Neural progenitor cell (in vitro differentiated cells): ENCODE measurements around the gene PIK3CG. TPM values are rescaled to one million over a fixed set of nuclear protein-coding genes. Genes with fewer than 3 reads are reported as not detected.
"Not testable (repeated sequence)": the region's sequence is repeated elsewhere in the genome, so short reads cannot be mapped to it uniquely, and the experiment has no call there.

ENCODE experiments used
- DNase-seq: peaks from one replicate; pipeline ENCODE4 v3.0.0-alpha.2; 2016; ENCODE audit warnings: low spot score
- H2AFZ ChIP-seq: fragments of 200-600 bp; sonication (generic); replicated peaks from 2 replicates; pipeline ENCODE4 v1.6.1; 2016; ENCODE audit warnings: antibody characterized with exemption
- H3F3A ChIP-seq: fragments of 200-600 bp; sonication (generic); 2 replicates; pipeline ENCODE4 v1.6.1; 2016; ENCODE audit warnings: antibody characterized with exemption, low read depth
- H3K27ac ChIP-seq: fragments of 200-600 bp; sonication (generic); 2 replicates; pipeline ENCODE4 v1.5.1; 2016; ENCODE audit warnings: mild to moderate bottlenecking
- H3K27me3 ChIP-seq: fragments of 200-600 bp; sonication (generic); 2 replicates; pipeline ENCODE4 v1.6.1; 2016; ENCODE audit warnings: mild to moderate bottlenecking, moderate library complexity
- H3K36me3 ChIP-seq: fragments of 200-600 bp; sonication (generic); 2 replicates; pipeline ENCODE4 v1.5.1; 2016
- H3K4me1 ChIP-seq: fragments of 200-600 bp; sonication (generic); 2 replicates; pipeline ENCODE4 v1.6.1; 2016; ENCODE audit warnings: mixed run types
- H3K4me2 ChIP-seq: fragments of 200-600 bp; sonication (generic); 2 replicates; pipeline ENCODE4 v1.6.1; 2016
- H3K4me3 ChIP-seq: fragments of 200-600 bp; sonication (generic); 2 replicates; pipeline ENCODE4 v1.5.1; 2016
- H3K79me2 ChIP-seq: fragments of 200-600 bp; sonication (generic); 2 replicates; pipeline ENCODE4 v1.6.1; 2016; ENCODE audit warnings: low read depth
- H3K9ac ChIP-seq: fragments of 200-600 bp; sonication (generic); 2 replicates; pipeline ENCODE4 v1.6.1; 2016
- H3K9me3 ChIP-seq: fragments of 200-600 bp; sonication (generic); 2 replicates; pipeline ENCODE4 v1.5.1; 2016; ENCODE audit warnings: low read depth
- H4K20me1 ChIP-seq: fragments of 200-600 bp; sonication (generic); 2 replicates; pipeline ENCODE4 v1.6.1; 2016; ENCODE audit warnings: low read depth
- H3K27ac Mint-ChIP-seq: 3 replicates; pipeline ENCODE4 v1.8.0; 2021; ENCODE audit warnings: mixed read lengths
- H3K27me3 Mint-ChIP-seq: 2 replicates; pipeline ENCODE4 v1.8.0; 2022; ENCODE audit warnings: low read depth, mild to moderate bottlenecking, inconsistent platforms, moderate library complexity, mixed read lengths; ENCODE audit not compliant: insufficient read depth
- H3K36me3 Mint-ChIP-seq: 3 replicates; pipeline ENCODE4 v1.8.0; 2021; ENCODE audit warnings: mixed read lengths
- H3K4me1 Mint-ChIP-seq: 3 replicates; pipeline ENCODE4 v1.8.0; 2021; ENCODE audit warnings: mixed read lengths
- H3K4me3 Mint-ChIP-seq: 3 replicates; pipeline ENCODE4 v1.8.0; 2021; ENCODE audit warnings: mild to moderate bottlenecking, moderate library complexity, mixed read lengths
- H3K9me3 Mint-ChIP-seq: 3 replicates; pipeline ENCODE4 v1.8.0; 2020; ENCODE audit warnings: mixed read lengths
- EZH2 ChIP-seq: fragments of 200-600 bp; sonication (generic); IDR thresholded peaks from 2 replicates; pipeline ENCODE4 v1.6.1; 2017; ENCODE audit warnings: antibody characterized with exemption, mild to moderate bottlenecking, moderate library complexity
- EZH2phosphoT487 ChIP-seq: fragments of 200-600 bp; sonication (generic); IDR thresholded peaks from 2 replicates; pipeline ENCODE4 v1.6.1; 2017; ENCODE audit warnings: antibody characterized with exemption
- total RNA-seq: library from RNA; depleted of rRNA; stranded (reverse); fragments of >200 nt; gene quantifications from 2 replicates; pipeline ENCODE4 v1.2.3, GENCODE V29; 2015; ENCODE audit warnings: low replicate concordance
- TF ChIP-seq, protein P1 (sequence below): fragments of 200-600 bp; sonication (generic); IDR thresholded peaks from 2 replicates; pipeline ENCODE4 v1.5.1; 2017; ENCODE audit warnings: antibody characterized with exemption, mild to moderate bottlenecking

Gene PIK3CG
- total RNA-seq, 1 donor from 2014 or later: not detected

- no peak overlapping the region for H2AFZ ChIP-seq
- H3K9me3 ChIP-seq: no peaks in the 10 kb centered on the region
- no peaks in the 10 kb centered on the region for H4K20me1 ChIP-seq
- no peak for DNase-seq
- peaks cover 2% of the 10 kb centered on the region for H3K9me3 Mint-ChIP-seq
- no peak overlapping the region for H3K4me2 ChIP-seq
- H3K4me3 Mint-ChIP-seq: no peak overlapping the region
- no peaks in the 10 kb centered on the region for H3K36me3 ChIP-seq
- H3K4me3 ChIP-seq: no peak overlapping the region
- H3K27ac Mint-ChIP-seq: no peak overlapping the region
- no peaks in the 10 kb centered on the region for H3F3A ChIP-seq
- H3K36me3 Mint-ChIP-seq: no peaks in the 10 kb centered on the region
- H3K27ac ChIP-seq: no peak overlapping the region
- no peaks in the 10 kb centered on the region for H3K27me3 Mint-ChIP-seq
- no peaks in the 10 kb centered on the region for H3K4me1 ChIP-seq
- no peak overlapping the region for H3K9ac ChIP-seq
- TF ChIP-seq EZH2 (no peak), EZH2phosphoT487 (no peak)
- TF ChIP-seq, protein P1, sequence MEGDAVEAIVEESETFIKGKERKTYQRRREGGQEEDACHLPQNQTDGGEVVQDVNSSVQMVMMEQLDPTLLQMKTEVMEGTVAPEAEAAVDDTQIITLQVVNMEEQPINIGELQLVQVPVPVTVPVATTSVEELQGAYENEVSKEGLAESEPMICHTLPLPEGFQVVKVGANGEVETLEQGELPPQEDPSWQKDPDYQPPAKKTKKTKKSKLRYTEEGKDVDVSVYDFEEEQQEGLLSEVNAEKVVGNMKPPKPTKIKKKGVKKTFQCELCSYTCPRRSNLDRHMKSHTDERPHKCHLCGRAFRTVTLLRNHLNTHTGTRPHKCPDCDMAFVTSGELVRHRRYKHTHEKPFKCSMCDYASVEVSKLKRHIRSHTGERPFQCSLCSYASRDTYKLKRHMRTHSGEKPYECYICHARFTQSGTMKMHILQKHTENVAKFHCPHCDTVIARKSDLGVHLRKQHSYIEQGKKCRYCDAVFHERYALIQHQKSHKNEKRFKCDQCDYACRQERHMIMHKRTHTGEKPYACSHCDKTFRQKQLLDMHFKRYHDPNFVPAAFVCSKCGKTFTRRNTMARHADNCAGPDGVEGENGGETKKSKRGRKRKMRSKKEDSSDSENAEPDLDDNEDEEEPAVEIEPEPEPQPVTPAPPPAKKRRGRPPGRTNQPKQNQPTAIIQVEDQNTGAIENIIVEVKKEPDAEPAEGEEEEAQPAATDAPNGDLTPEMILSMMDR: no peak
- no peaks in the 10 kb centered on the region for H3K79me2 ChIP-seq
- no peaks in the 10 kb centered on the region for H3K4me1 Mint-ChIP-seq
- H3K27me3 ChIP-seq: no peaks in the 10 kb centered on the region
Measured at GRCh38 chr7:106916679-106917078, 51.6 kb downstream of the PIK3CG start.

DNA sequence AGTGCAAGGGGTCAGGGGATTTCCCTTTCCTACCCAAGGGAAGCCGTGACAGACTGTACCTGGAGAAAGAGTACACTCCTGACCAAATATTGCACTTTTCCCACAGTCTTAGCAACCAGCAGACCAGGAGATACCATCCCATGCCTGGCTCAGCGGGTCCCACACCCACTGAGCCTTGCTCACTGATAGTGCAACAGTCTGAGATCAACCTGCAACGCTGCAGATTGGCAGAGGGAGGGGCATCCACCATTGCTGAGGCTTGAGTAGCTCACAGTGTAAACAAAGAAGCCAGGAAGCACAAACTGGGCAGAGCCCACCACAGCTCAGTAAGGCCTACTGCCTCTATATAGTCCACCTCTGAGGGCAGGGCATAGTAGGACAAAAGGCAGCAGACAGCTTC is 53.9 kb downstream of the PIK3CG start:
- no peak overlapping the region for H3K27ac ChIP-seq
- H3K27me3 ChIP-seq: no peaks in the 10 kb centered on the region
- no peak for DNase-seq
- H3K4me1 Mint-ChIP-seq: no peaks in the 10 kb centered on the region
- H3K9ac ChIP-seq: no peak overlapping the region
- no peaks in the 10 kb centered on the region for H3K79me2 ChIP-seq
- H3K4me2 ChIP-seq: no peak overlapping the region
- H3F3A ChIP-seq: no peaks in the 10 kb centered on the region
- no peak for TF ChIP-seq EZH2phosphoT487
- TF ChIP-seq, protein P1: no peak
- TF ChIP-seq EZH2: no peak
- peaks cover 8% of the 10 kb centered on the region for H3K9me3 Mint-ChIP-seq
- H3K4me3 ChIP-seq: no peak overlapping the region
- H2AFZ ChIP-seq: no peak overlapping the region
- no peaks in the 10 kb centered on the region for H3K4me1 ChIP-seq
- H3K4me3 Mint-ChIP-seq: no peak overlapping the region
- no peaks in the 10 kb centered on the region for H3K27me3 Mint-ChIP-seq
- no peaks in the 10 kb centered on the region for H4K20me1 ChIP-seq
- no peaks in the 10 kb centered on the region for H3K36me3 Mint-ChIP-seq
- no peaks in the 10 kb centered on the region for H3K9me3 ChIP-seq
- H3K36me3 ChIP-seq: no peaks in the 10 kb centered on the region
- H3K27ac Mint-ChIP-seq: no peak overlapping the region

DNA sequence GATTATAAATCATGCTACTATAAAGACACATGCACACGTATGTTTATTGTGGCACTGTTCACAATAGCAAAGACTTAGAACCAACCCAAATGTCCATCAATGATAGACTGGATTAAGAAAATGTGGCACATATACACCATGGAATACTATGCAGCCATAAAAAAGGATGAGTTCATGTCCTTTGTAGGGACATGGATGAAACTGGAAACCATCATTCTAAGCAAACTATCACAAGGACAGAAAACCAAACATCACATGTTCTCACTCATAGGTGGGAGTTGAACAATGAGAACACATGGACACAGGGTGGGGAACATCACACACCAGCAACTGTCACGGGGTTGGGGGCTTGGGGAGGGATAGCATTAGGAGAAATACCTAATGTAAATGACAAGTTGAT is 59.4 kb downstream of the PIK3CG start:
- not testable (repeated sequence) for H3K4me2 ChIP-seq, H3K79me2 ChIP-seq, H3K9ac ChIP-seq, H4K20me1 ChIP-seq, H3K9me3 Mint-ChIP-seq, H3F3A ChIP-seq, H3K9me3 ChIP-seq, H2AFZ ChIP-seq, H3K27me3 ChIP-seq, H3K4me3 ChIP-seq, H3K36me3 Mint-ChIP-seq, DNase-seq, H3K4me1 ChIP-seq, H3K27ac ChIP-seq, H3K4me1 Mint-ChIP-seq, H3K27ac Mint-ChIP-seq, H3K4me3 Mint-ChIP-seq, H3K27me3 Mint-ChIP-seq, H3K36me3 ChIP-seq

DNA sequence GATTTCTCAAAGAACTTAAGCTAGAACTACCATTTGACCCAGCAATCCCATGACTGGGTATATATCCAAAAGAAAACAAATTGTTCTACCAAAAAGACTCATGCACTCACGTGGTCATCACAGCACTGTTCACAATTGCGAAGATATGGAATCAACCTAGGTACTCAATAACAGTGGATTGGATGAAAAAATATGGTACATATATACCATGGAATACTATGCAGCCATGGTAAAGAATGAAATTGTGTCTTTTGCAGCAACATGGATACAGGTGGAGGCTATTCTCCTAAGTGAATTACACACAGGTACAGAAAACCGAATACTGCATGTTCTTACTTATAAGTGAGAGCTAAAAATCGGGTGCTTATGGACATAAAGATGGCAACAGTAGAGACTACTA is 61.8 kb downstream of the PIK3CG start:
- H2AFZ ChIP-seq: no peak overlapping the region
- H3K27me3 ChIP-seq: no peaks in the 10 kb centered on the region
- H3K27me3 Mint-ChIP-seq: peaks cover 3% of the 10 kb centered on the region
- no peak overlapping the region for H3K4me3 Mint-ChIP-seq
- no peaks in the 10 kb centered on the region for H3F3A ChIP-seq
- H3K36me3 Mint-ChIP-seq: no peaks in the 10 kb centered on the region
- no peak overlapping the region for H3K27ac ChIP-seq
- H3K79me2 ChIP-seq: no peaks in the 10 kb centered on the region
- peaks cover 6% of the 10 kb centered on the region for H3K9me3 Mint-ChIP-seq
- no peak overlapping the region for H3K4me2 ChIP-seq
- H3K36me3 ChIP-seq: no peaks in the 10 kb centered on the region
- no peak for TF ChIP-seq EZH2phosphoT487
- TF ChIP-seq, protein P1: no peak
- TF ChIP-seq EZH2: no peak
- no peaks in the 10 kb centered on the region for H3K9me3 ChIP-seq
- no peak for DNase-seq
- H3K4me3 ChIP-seq: no peak overlapping the region
- H3K4me1 Mint-ChIP-seq: no peaks in the 10 kb centered on the region
- H3K4me1 ChIP-seq: no peaks in the 10 kb centered on the region
- H3K27ac Mint-ChIP-seq: no peak overlapping the region
- H4K20me1 ChIP-seq: no peaks in the 10 kb centered on the region
- no peak overlapping the region for H3K9ac ChIP-seq
